G401 (cell line): ENCODE results near the gene NOC2L. TPM values are rescaled to one million over a fixed set of nuclear protein-coding genes. Genes with fewer than 3 reads are reported as not detected.
"Not testable (repeated sequence)": the region's sequence is repeated elsewhere in the genome, so short reads cannot be mapped to it uniquely, and the experiment has no call there.

Source experiments
- DNase-seq: peaks from one replicate; pipeline ENCODE4 v3.0.0-alpha.2; 2015; ENCODE audit warnings: low spot score
- in situ Hi-C: cut with HindIII; loops from 2 replicates; pipeline ENCODE4 v1.10.0; 2016; ENCODE audit warnings: low sequenced_read_pairs, mixed read lengths
- total RNA-seq: library from RNA; depleted of rRNA; stranded (reverse); fragments of >200 nt; shearing (Covaris generic); gene quantifications from 2 replicates; pipeline ENCODE4 v1.2.3, GENCODE V29; 2014

Gene NOC2L
- total RNA-seq, 1 experiment from 2014 or later: 221 TPM

- no peak for DNase-seq
- in situ Hi-C loops: no loop called here
Observed at GRCh38 chr1:947958-948357, 11.1 kb downstream of the NOC2L start.

- in situ Hi-C loops, DNase-seq: not testable (repeated sequence)
Observed at GRCh38 chr1:946811-947210, 12.2 kb downstream of the NOC2L start.

- in situ Hi-C loops: no loop called here
- DNase-seq: no peak
Observed at GRCh38 chr1:945688-946556, 13.1 kb downstream of the NOC2L start.

- DNase-seq: no peak
- in situ Hi-C loops: no loop called here
Observed at GRCh38 chr1:944341-945325, 14.4 kb downstream of the NOC2L start.

GRCh38 chr1:943545-944340 lies 15.3 kb downstream of the NOC2L start:
- in situ Hi-C loops: no loop called here
- DNase-seq: no peak

GRCh38 chr1:942864-943533 lies 16.1 kb downstream of the NOC2L start:
- DNase-seq: no peak
- in situ Hi-C loops: no loop called here

- DNase-seq: no peak
- in situ Hi-C loops: no loop called here
Observed at GRCh38 chr1:942411-942821, 16.6 kb downstream of the NOC2L start.

- in situ Hi-C loops: no loop called here
- no peak for DNase-seq
Observed at GRCh38 chr1:941588-942383, 17.3 kb downstream of the NOC2L start.

GRCh38 chr1:941015-941587 lies 18.0 kb downstream of the NOC2L start:
- in situ Hi-C loops: no loop called here
- DNase-seq: no peak

GRCh38 chr1:940107-941014 lies 18.7 kb downstream of the NOC2L start:
- DNase-seq: no peak
- in situ Hi-C loops: no loop called here

- no peak for DNase-seq
- in situ Hi-C loops: no loop called here
Observed at GRCh38 chr1:939511-940106, 19.4 kb downstream of the NOC2L start.

GRCh38 chr1:938711-939489 lies 20.2 kb downstream of the NOC2L start:
- in situ Hi-C loops: no loop called here
- no peak for DNase-seq

- in situ Hi-C loops: no loop called here
- DNase-seq: peak; percentile 57
Observed at GRCh38 chr1:938088-938683, 20.9 kb downstream of the NOC2L start.

- no peak for DNase-seq
- in situ Hi-C loops: no loop called here
Observed at GRCh38 chr1:937521-937920, 21.5 kb downstream of the NOC2L start.
